K562 (cell line): ENCODE results near the gene RCOR1. TPM values are rescaled to one million over a fixed set of nuclear protein-coding genes. Genes with fewer than 3 reads are reported as not detected.

Experiments
- ATF3 ChIP-seq, 2 experiments: fragments of 450-650 bp in 1 of 2; sonication (generic) in 1 of 2; formaldehyde crosslinking in 1 of 2; IDR thresholded peaks in 1 of 2; conservative IDR thresholded peaks in 1 of 2; 2 replicates each; pipeline versions ENCODE4 v1.6.1 to v1.8.1; 2016 to 2023; ENCODE audit warnings: mild to moderate bottlenecking in 2 of 2, moderate library complexity in 2 of 2, inconsistent platforms in 1 of 2, missing genetic modification reagents in 1 of 2
- ATF7 ChIP-seq: fragments of 450-650 bp; IDR thresholded peaks from 2 replicates; pipeline ENCODE4 v1.7.1; 2014; ENCODE audit warnings: mild to moderate bottlenecking, moderate library complexity
- CBFA2T3 ChIP-seq: fragments of 450-650 bp; IDR thresholded peaks from 2 replicates; pipeline ENCODE4 v1.6.1; 2017
- CBX5 ChIP-seq: IDR thresholded peaks from 2 replicates; pipeline ENCODE4 v1.6.1; 2014; ENCODE audit warnings: low read depth, borderline replicate concordance
- DPF2 ChIP-seq: fragments of 450-650 bp; IDR thresholded peaks from 2 replicates; pipeline ENCODE4 v1.6.1; 2016
- ID3 ChIP-seq, 2 experiments: fragments of 250-450 bp in 1 of 2; fragments of 450-650 bp in 1 of 2; sonication (Bioruptor Pico) in 1 of 2; IDR thresholded peaks; 2 replicates each; pipeline versions ENCODE4 v1.6.1 to v1.8.0; 2016 to 2021; ENCODE audit warnings: mild to moderate bottlenecking in 2 of 2, moderate library complexity in 2 of 2, missing compliant biosample characterization in 1 of 2, missing genetic modification characterization in 1 of 2
- KLF10 ChIP-seq: fragments of 250-450 bp; sonication (Bioruptor Pico); IDR thresholded peaks from 2 replicates; pipeline ENCODE4 v1.6.1; 2021; ENCODE audit warnings: matching md5 sums
- MNT ChIP-seq, 2 experiments: fragments of 450-650 bp; conservative IDR thresholded peaks; 2 replicates each; pipeline ENCODE4 v1.6.1; 2017; ENCODE audit warnings: mild to moderate bottlenecking in 2 of 2, moderate library complexity in 2 of 2
- MYBL2 ChIP-seq, 2 experiments: fragments of 450-650 bp in 1 of 2; sonication (generic) in 1 of 2; formaldehyde crosslinking in 1 of 2; IDR thresholded peaks; 2 replicates each; pipeline versions ENCODE4 v1.6.1 to v1.8.1; 2017 to 2022; ENCODE audit warnings: borderline replicate concordance in 1 of 2, inconsistent platforms in 1 of 2, low read depth in 1 of 2, mild to moderate bottlenecking in 1 of 2, missing genetic modification reagents in 1 of 2, moderate library complexity in 1 of 2
- NCOA2 ChIP-seq, 2 experiments: fragments of 450-650 bp; IDR thresholded peaks; 2 replicates each; pipeline ENCODE4 v1.6.1; 2018; ENCODE audit warnings: mild to moderate bottlenecking in 2 of 2, moderate library complexity in 1 of 2; ENCODE audit not compliant: partially characterized antibody in 2 of 2
- NFXL1 ChIP-seq: fragments of 450-650 bp; formaldehyde crosslinking; IDR thresholded peaks from 2 replicates; pipeline ENCODE4 v1.4.0; 2021; ENCODE audit warnings: mild to moderate bottlenecking
- PHB ChIP-seq: fragments of 250-450 bp; sonication (Bioruptor Pico); IDR thresholded peaks from 2 replicates; pipeline ENCODE4 v1.5.0; 2021
- PYGO2 ChIP-seq: fragments of 450-650 bp; IDR thresholded peaks from 2 replicates; pipeline ENCODE4 v1.6.1; 2016; ENCODE audit warnings: mild to moderate bottlenecking, missing genetic modification characterization, moderate library complexity, missing compliant biosample characterization
- SMARCA4 ChIP-seq: fragments of 450-650 bp; IDR thresholded peaks from 2 replicates; pipeline ENCODE4 v1.6.1; 2016
- STAT5A ChIP-seq: IDR thresholded peaks from 2 replicates; pipeline ENCODE4 v1.6.1; 2012; ENCODE audit warnings: low read length, inconsistent platforms, borderline replicate concordance
- TBP ChIP-seq: optimal IDR thresholded peaks from 2 replicates; pipeline ENCODE3; 2011; ENCODE audit warnings: low read depth, low read length, improper control_type of control experiment
- TOE1 ChIP-seq, 2 experiments: fragments of 450-650 bp in 1 of 2; sonication (generic) in 1 of 2; formaldehyde crosslinking in 1 of 2; IDR thresholded peaks; 2 replicates each; pipeline versions ENCODE4 v1.7.1 to v1.8.0; 2016 to 2022; ENCODE audit warnings: borderline replicate concordance in 2 of 2, mild to moderate bottlenecking in 2 of 2, antibody characterized with exemption in 1 of 2, inconsistent platforms in 1 of 2, low read depth in 1 of 2, missing genetic modification reagents in 1 of 2, moderate library complexity in 1 of 2
- UBTF ChIP-seq, 2 experiments: IDR thresholded peaks; 2 replicates each; pipeline ENCODE4 v1.6.1; 2012; ENCODE audit warnings: improper control_type of control experiment in 2 of 2, low read depth in 2 of 2, low read length in 2 of 2, borderline replicate concordance in 1 of 2
- VEZF1 ChIP-seq: fragments of 200-800 bp; sonication (Bioruptor generic); IDR thresholded peaks from 2 replicates; pipeline ENCODE4 v1.6.1; 2017; ENCODE audit warnings: missing genetic modification characterization, missing compliant biosample characterization
- ZNF175 ChIP-seq: fragments of 200-800 bp; sonication (Bioruptor generic); IDR thresholded peaks from 2 replicates; pipeline ENCODE4 v1.6.1; 2016; ENCODE audit warnings: low read depth, mild to moderate bottlenecking, missing genetic modification characterization, missing compliant biosample characterization
- polyA plus RNA-seq, 8 experiments: library from polyadenylated mRNA; depleted of rRNA in 4 of 8; stranded (reverse) in 5 of 8; unstranded in 3 of 8; fragments of >200 nt; fragmentation: Nextera tagmentation in 2 of 8; fragmentation: Illumina TruSeq in 1 of 8; extraction: Ambion mirVana in 2 of 8; extraction: Trizol in 1 of 8; gene quantifications; 2 replicates each; pipeline versions ENCODE4 v1.2.1 to v1.2.3, GENCODE V29; 2011 to 2014; ENCODE audit warnings: inconsistent platforms in 1 of 8, missing spikeins in 1 of 8
- total RNA-seq, 7 experiments: library from RNA; depleted of rRNA in 6 of 7; stranded (reverse); fragments of >200 nt in 6 of 7; fragmentation: Illumina TruSeq in 2 of 7; extraction: Trizol in 2 of 7; gene quantifications; 2 replicates each; pipeline versions ENCODE4 v1.2.1 to v1.2.3, GENCODE V29; 2011 to 2021; ENCODE audit warnings: low replicate concordance in 1 of 7

RCOR1 gene
- total and polyA plus RNA-seq, 9 of the 15 experiments (the other 6 are each of a cell fraction or from before 2014, with no cell fraction given): 8.5 to 47.9 (median 20.9) TPM

GRCh38 chr14:102568115-102568614 is 24.3 kb upstream of the RCOR1 start (continued):
- TF ChIP-seq ZNF175 (CRISPR knock-in tag) (no peak), PHB (CRISPR knock-in tag) (no peak), SMARCA4 (peak; percentile 35; the same call in 1 of the 2 replicates), VEZF1 (peak; percentile 47), UBTF (IDR thresholded peaks at IDR 0.05; ENCODE audit: borderline replicate concordance in 1 of 2, low read depth in 2 of 2, low read length in 2 of 2) (no peak), NFXL1 (CRISPR knock-in tag) (no peak), NCOA2 (IDR thresholded peaks at IDR 0.05; ENCODE audit: partially characterized antibody in 2 of 2) (no peak), CBFA2T3 (peak; percentile 18; the same call in 1 of the 2 replicates), TOE1 (IDR thresholded peaks at IDR 0.05; ENCODE audit: borderline replicate concordance) (peak; percentile 19; the same call in 1 of the 2 replicates), TOE1 (CRISPR knock-in tag; IDR thresholded peaks at IDR 0.05; ENCODE audit: borderline replicate concordance, low read depth) (no peak), MYBL2 (IDR thresholded peaks at IDR 0.05; ENCODE audit: low read depth) (no peak), MYBL2 (CRISPR knock-in tag; IDR thresholded peaks at IDR 0.05; ENCODE audit: borderline replicate concordance) (no peak), KLF10 (CRISPR knock-in tag) (no peak), STAT5A (no peak), DPF2 (peak; percentile 77), PYGO2 (tag) (no peak), MNT (conservative IDR thresholded peaks at IDR 0.05) (peak; percentile 24 to 38; a peak in 1 of 4 replicates), CBX5 (no peak), ATF7 (peak; percentile 32; the same call in 1 of the 2 replicates), TBP (peak; percentile 37), ATF3 (IDR thresholded peaks at IDR 0.05) (peak; percentile 73; the same call in 1 of the 2 replicates), ATF3 (CRISPR knock-in tag; conservative IDR thresholded peaks at IDR 0.05) (no peak), ID3 (CRISPR knock-in tag; IDR thresholded peaks at IDR 0.05) (no peak), ID3 (tag; IDR thresholded peaks at IDR 0.05) (no peak)
